ENCODE measurements around the gene SOX6.
"Not testable (repeated sequence)": the region's sequence is repeated elsewhere in the genome, so short reads cannot be mapped to it uniquely, and the experiment has no call there.

Gene SOX6

DNA sequence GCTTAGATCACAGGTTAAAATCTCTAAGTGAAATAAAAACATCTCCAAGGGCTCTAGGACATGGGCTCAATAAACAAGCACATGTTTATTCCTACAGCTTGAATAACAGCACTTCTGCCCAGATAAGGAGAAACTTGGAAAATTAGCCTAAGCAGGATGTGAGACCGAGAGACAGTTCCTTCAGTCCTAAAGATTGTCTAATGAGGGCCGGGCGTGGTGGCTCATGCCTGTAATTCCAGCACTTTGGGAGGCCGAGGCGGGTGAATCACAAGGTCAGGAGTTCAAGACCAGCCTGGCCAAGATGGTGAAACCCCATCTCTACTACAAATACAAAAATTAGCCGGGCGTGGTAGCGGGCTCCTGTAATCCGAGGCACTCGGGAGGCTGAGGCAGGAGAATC lies 327.2 kb downstream of the SOX6 start:
- not testable (repeated sequence) for H3K27ac ChIP-seq (ENCODE audit: low read depth, low read length); H3K36me3 ChIP-seq (ENCODE audit: control insufficient read depth in 5 of 5, insufficient read depth in 5 of 5, low read length in 5 of 5); H3K9ac ChIP-seq (ENCODE audit: low read length in 5 of 5); H3K27me3 ChIP-seq (ENCODE audit: control insufficient read depth in 5 of 5, insufficient read depth in 4 of 5, low read length in 5 of 5); H3K4me3 ChIP-seq (ENCODE audit: low read depth in 1 of 5, low read length in 5 of 5); H3K9me3 ChIP-seq (ENCODE audit: control insufficient read depth in 5 of 5, low read length in 5 of 5); H3K4me1 ChIP-seq (ENCODE audit: control insufficient read depth in 5 of 5, insufficient read depth in 5 of 5, low read length in 5 of 5)

DNA sequence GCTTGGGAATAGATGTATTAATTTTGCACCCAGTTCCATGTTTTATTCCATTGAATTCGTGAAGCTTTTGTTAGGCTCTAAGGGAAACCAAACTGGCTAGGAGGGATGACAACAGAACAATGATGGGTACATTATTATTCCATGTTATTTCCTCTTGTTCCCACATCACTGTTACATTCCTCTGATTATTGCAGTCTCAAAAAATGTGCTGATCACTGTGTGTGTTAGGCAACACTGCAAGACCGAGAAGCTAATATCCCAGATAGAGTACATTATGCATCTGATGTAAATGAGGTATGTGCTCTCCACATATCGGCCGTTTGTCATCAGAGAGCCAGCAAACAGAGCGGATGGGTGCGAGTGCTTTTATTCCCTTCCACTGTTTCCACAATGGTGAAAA lies 327.9 kb downstream of the SOX6 start:
- Histone ChIP-seq H3K4me3 (ENCODE audit: low read depth in 1 of 5, low read length in 5 of 5) (no peak overlapping the region), H3K9me3 (ENCODE audit: control insufficient read depth in 5 of 5, low read length in 5 of 5) (no peaks in the 10 kb centered on the region), H3K36me3 (ENCODE audit: control insufficient read depth in 5 of 5, insufficient read depth in 5 of 5, low read length in 5 of 5) (no peaks in the 10 kb centered on the region), H3K27ac (ENCODE audit: low read depth, low read length) (no peak overlapping the region), H3K27me3 (ENCODE audit: control insufficient read depth in 5 of 5, insufficient read depth in 4 of 5, low read length in 5 of 5) (no peaks in the 10 kb centered on the region), H3K4me1 (ENCODE audit: control insufficient read depth in 5 of 5, insufficient read depth in 5 of 5, low read length in 5 of 5) (no peaks in the 10 kb centered on the region), H3K9ac (ENCODE audit: low read length in 5 of 5) (no peak overlapping the region)

DNA sequence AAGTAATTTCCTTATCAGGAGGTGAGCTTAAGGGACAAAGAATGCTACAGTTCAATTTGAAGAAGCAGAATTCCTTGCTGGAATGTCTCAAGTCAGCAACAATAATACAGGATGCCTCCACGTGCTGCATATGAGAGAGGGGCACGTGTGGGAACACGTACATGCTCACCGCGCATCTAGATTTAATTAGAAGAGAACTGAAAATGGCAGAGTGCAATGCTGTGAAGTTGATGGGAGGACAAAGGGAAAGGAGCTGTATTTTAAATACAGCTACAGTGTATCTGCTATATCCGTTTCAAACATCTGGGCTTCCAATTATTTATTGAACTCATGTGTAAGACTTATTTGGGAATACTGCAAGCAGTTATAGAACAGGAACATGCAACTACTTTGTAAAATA lies 328.7 kb downstream of the SOX6 start:
- Histone ChIP-seq H3K4me3 (ENCODE audit: low read depth in 1 of 5, low read length in 5 of 5) (no peak overlapping the region), H3K9me3 (ENCODE audit: control insufficient read depth in 5 of 5, low read length in 5 of 5) (no peaks in the 10 kb centered on the region), H3K9ac (ENCODE audit: low read length in 5 of 5) (no peak overlapping the region), H3K4me1 (ENCODE audit: control insufficient read depth in 5 of 5, insufficient read depth in 5 of 5, low read length in 5 of 5) (no peaks in the 10 kb centered on the region), H3K36me3 (ENCODE audit: control insufficient read depth in 5 of 5, insufficient read depth in 5 of 5, low read length in 5 of 5) (no peaks in the 10 kb centered on the region), H3K27me3 (ENCODE audit: control insufficient read depth in 5 of 5, insufficient read depth in 4 of 5, low read length in 5 of 5) (no peaks in the 10 kb centered on the region), H3K27ac (ENCODE audit: low read depth, low read length) (no peak overlapping the region)

DNA sequence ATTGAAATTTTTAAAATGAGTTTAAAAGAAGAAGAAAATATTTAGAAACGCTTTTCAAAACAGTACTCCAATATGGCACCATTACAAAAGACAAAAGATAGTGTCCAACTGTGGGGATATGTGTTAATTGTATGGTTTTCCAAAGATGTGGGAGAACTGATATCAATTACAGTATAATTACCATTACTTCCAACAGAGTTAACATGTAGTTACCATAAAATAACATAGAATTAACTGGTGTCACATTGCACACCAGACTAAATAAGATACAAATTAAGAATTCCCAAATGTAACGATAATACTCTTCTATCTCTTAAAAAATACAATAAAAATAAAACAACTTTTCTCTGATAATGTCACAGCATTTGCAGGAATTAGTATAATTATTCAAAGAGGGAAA lies 329.5 kb downstream of the SOX6 start:
- Histone ChIP-seq H3K36me3 (ENCODE audit: control insufficient read depth in 5 of 5, insufficient read depth in 5 of 5, low read length in 5 of 5) (no peaks in the 10 kb centered on the region), H3K4me1 (ENCODE audit: control insufficient read depth in 5 of 5, insufficient read depth in 5 of 5, low read length in 5 of 5) (no peaks in the 10 kb centered on the region), H3K9me3 (ENCODE audit: control insufficient read depth in 5 of 5, low read length in 5 of 5) (no peaks in the 10 kb centered on the region), H3K4me3 (ENCODE audit: low read depth in 1 of 5, low read length in 5 of 5) (no peak overlapping the region), H3K27ac (ENCODE audit: low read depth, low read length) (no peak overlapping the region), H3K27me3 (ENCODE audit: control insufficient read depth in 5 of 5, insufficient read depth in 4 of 5, low read length in 5 of 5) (no peaks in the 10 kb centered on the region), H3K9ac (ENCODE audit: low read length in 5 of 5) (no peak overlapping the region)

DNA sequence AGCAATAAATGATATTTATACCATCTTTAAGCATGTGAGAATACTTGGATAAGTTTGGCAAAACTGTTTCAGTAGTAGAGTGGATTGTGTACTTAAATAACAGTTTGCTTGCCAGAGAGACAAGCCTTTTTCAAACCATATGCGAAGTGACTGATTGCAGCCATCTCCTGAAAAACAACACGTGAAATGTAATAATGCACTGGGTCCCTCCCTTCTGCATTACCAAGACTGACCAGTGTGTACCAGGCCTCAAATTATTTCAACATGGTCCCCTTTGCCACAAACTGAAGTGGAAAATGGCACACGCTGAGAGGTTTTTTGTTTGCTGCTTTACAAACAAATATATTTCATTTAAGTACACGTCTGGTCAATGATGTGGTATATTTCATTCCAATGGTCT lies 337.4 kb downstream of the SOX6 start:
- Histone ChIP-seq H3K4me1 (ENCODE audit: control insufficient read depth in 5 of 5, insufficient read depth in 5 of 5, low read length in 5 of 5) (no peaks in the 10 kb centered on the region), H3K36me3 (ENCODE audit: control insufficient read depth in 5 of 5, insufficient read depth in 5 of 5, low read length in 5 of 5) (peaks cover 0 to 3% (median 0%) of the 10 kb centered on the region in 5 donors), H3K9me3 (ENCODE audit: control insufficient read depth in 5 of 5, low read length in 5 of 5) (no peaks in the 10 kb centered on the region), H3K27ac (ENCODE audit: low read depth, low read length) (no peak overlapping the region), H3K9ac (ENCODE audit: low read length in 5 of 5) (no peak overlapping the region), H3K27me3 (ENCODE audit: control insufficient read depth in 5 of 5, insufficient read depth in 4 of 5, low read length in 5 of 5) (no peaks in the 10 kb centered on the region), H3K4me3 (ENCODE audit: low read depth in 1 of 5, low read length in 5 of 5) (no peak overlapping the region)

DNA sequence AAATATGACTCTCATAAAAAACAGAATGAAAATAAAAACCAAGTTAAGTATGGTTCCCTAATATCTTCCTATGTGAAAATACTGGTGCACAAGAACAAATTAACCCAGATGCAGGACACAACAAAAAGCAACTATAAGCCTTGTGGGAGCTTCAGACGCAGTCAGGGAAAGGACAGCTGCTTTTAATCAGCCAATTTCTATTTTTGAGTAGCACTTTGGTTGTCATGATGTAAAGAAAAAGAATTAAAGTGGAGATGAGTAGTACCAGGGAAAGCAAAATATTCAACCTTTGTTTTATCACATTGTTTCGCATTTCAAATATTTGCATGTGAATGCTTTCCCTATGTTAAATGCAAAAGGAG lies 339.9 kb downstream of the SOX6 start:
- H3K4me1 ChIP-seq (ENCODE audit: control insufficient read depth in 5 of 5, insufficient read depth in 5 of 5, low read length in 5 of 5), result peaks cover 0 to 5% (median 4%) of the 10 kb centered on the region in 5 donors
- no peak overlapping the region for H3K4me3 ChIP-seq (ENCODE audit: low read depth in 1 of 5, low read length in 5 of 5)
- no peak overlapping the region for H3K9ac ChIP-seq (ENCODE audit: low read length in 5 of 5)
- no peaks in the 10 kb centered on the region for H3K9me3 ChIP-seq (ENCODE audit: control insufficient read depth in 5 of 5, low read length in 5 of 5)
- H3K36me3 ChIP-seq (ENCODE audit: control insufficient read depth in 5 of 5, insufficient read depth in 5 of 5, low read length in 5 of 5), result peaks cover 0 to 3% (median 0%) of the 10 kb centered on the region in 5 donors
- H3K27ac ChIP-seq (ENCODE audit: low read depth, low read length), result no peak overlapping the region
- no peaks in the 10 kb centered on the region for H3K27me3 ChIP-seq (ENCODE audit: control insufficient read depth in 5 of 5, insufficient read depth in 4 of 5, low read length in 5 of 5)

DNA sequence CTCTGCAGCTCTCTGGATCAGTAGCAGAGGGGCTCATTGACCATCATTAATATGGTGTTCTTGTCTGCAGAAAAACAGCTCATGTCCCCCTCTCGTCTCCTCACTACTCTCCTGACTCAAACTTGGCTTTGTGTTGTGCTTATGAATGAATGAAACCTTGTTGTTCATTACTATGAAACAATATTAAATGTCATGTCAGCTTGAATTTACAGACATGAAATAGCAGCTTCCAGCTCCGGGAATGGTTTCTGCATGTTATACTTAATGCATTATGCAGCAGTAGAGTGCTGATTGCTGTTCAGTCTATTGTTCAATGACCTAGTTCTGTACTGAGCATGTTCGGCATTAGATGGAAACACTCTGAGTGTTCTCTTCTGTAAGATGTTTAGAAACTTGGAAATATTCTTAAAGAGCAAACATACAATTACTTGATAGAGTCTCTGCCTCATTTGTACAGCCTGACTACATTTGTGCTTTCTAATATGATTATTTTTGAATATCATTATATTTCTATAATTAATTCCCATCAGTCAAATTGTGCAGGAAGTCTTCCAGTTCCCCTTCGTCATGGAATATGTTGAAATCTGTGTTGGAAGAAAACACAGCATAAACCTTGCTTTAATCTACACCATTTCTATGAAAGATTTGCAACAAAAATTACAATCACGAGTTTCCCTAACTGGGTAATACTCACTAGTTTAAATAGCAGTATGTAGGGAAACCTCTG lies 340.4 kb downstream of the SOX6 start:
- H3K9ac ChIP-seq (ENCODE audit: low read length in 5 of 5), result no peak overlapping the region
- peaks cover 0 to 5% (median 4%) of the 10 kb centered on the region in 5 donors for H3K4me1 ChIP-seq (ENCODE audit: control insufficient read depth in 5 of 5, insufficient read depth in 5 of 5, low read length in 5 of 5)
- no peaks in the 10 kb centered on the region for H3K9me3 ChIP-seq (ENCODE audit: control insufficient read depth in 5 of 5, low read length in 5 of 5)
- H3K27ac ChIP-seq (ENCODE audit: low read depth, low read length), result no peak overlapping the region
- no peak overlapping the region for H3K4me3 ChIP-seq (ENCODE audit: low read depth in 1 of 5, low read length in 5 of 5)
- H3K36me3 ChIP-seq (ENCODE audit: control insufficient read depth in 5 of 5, insufficient read depth in 5 of 5, low read length in 5 of 5), result peaks cover 0 to 3% (median 0%) of the 10 kb centered on the region in 5 donors
- no peaks in the 10 kb centered on the region for H3K27me3 ChIP-seq (ENCODE audit: control insufficient read depth in 5 of 5, insufficient read depth in 4 of 5, low read length in 5 of 5)

DNA sequence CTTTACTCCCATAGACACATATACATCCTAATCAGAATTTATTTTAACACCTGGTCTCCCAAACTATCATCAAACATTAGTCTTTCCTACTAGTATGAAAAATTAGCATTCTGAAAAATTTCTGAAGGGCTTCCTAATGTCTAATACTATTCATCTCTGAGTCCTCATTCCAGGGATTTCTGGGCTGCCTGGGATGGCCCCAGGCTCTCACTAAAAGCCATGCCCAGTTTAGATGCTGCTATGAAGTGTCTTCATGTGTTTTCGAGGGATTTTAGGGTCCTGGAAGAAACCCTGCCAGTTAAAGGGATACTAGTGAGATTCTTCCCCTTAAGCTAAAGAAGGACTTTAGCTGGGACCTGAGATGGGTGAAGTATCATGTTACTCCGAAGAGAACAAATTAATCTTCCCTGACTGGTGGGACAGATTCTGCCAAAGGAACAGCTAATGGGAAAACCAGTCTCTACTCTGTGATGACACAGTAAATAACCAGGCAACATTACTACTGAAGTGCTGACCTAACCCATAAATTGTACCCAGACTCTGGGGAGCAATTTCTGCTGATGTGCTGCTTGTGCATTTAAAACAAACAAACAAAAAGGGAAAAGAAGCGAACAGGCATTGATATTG lies 342.6 kb downstream of the SOX6 start:
- Histone ChIP-seq H3K4me3 (ENCODE audit: low read depth in 1 of 5, low read length in 5 of 5) (no peak overlapping the region), H3K27ac (ENCODE audit: low read depth, low read length) (no peak overlapping the region), H3K4me1 (ENCODE audit: control insufficient read depth in 5 of 5, insufficient read depth in 5 of 5, low read length in 5 of 5) (peaks cover 0 to 5% (median 4%) of the 10 kb centered on the region in 5 donors), H3K27me3 (ENCODE audit: control insufficient read depth in 5 of 5, insufficient read depth in 4 of 5, low read length in 5 of 5) (no peaks in the 10 kb centered on the region), H3K36me3 (ENCODE audit: control insufficient read depth in 5 of 5, insufficient read depth in 5 of 5, low read length in 5 of 5) (peaks cover 0 to 3% (median 0%) of the 10 kb centered on the region in 5 donors), H3K9ac (ENCODE audit: low read length in 5 of 5) (no peak overlapping the region), H3K9me3 (ENCODE audit: control insufficient read depth in 5 of 5, low read length in 5 of 5) (no peaks in the 10 kb centered on the region)

DNA sequence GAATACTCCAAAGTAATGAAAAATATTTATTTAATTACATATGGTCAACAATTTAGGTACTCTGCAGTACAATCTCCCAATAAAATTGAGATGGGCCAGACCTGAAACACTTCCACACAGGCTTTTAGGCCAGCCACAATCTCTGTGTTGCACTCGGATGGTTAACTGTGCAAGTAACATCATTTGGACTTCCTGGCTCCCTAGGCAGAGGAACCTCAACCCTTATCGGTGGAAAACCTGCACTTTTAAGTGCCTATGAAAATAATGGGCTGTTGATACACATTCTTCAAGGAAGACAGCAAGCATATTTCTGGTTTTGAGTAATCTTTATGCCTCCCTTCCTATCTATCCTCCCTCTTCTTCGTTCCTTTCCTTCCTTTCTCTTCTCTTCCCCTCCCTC lies 343.1 kb downstream of the SOX6 start:
- H3K27me3 ChIP-seq (ENCODE audit: control insufficient read depth in 5 of 5, insufficient read depth in 4 of 5, low read length in 5 of 5), result no peaks in the 10 kb centered on the region
- peaks cover 0 to 3% (median 0%) of the 10 kb centered on the region in 5 donors for H3K36me3 ChIP-seq (ENCODE audit: control insufficient read depth in 5 of 5, insufficient read depth in 5 of 5, low read length in 5 of 5)
- H3K27ac ChIP-seq (ENCODE audit: low read depth, low read length), result no peak overlapping the region
- no peak overlapping the region for H3K4me3 ChIP-seq (ENCODE audit: low read depth in 1 of 5, low read length in 5 of 5)
- H3K4me1 ChIP-seq (ENCODE audit: control insufficient read depth in 5 of 5, insufficient read depth in 5 of 5, low read length in 5 of 5), result peaks cover 0 to 5% (median 4%) of the 10 kb centered on the region in 5 donors
- no peaks in the 10 kb centered on the region for H3K9me3 ChIP-seq (ENCODE audit: control insufficient read depth in 5 of 5, low read length in 5 of 5)
- no peak overlapping the region for H3K9ac ChIP-seq (ENCODE audit: low read length in 5 of 5)

DNA sequence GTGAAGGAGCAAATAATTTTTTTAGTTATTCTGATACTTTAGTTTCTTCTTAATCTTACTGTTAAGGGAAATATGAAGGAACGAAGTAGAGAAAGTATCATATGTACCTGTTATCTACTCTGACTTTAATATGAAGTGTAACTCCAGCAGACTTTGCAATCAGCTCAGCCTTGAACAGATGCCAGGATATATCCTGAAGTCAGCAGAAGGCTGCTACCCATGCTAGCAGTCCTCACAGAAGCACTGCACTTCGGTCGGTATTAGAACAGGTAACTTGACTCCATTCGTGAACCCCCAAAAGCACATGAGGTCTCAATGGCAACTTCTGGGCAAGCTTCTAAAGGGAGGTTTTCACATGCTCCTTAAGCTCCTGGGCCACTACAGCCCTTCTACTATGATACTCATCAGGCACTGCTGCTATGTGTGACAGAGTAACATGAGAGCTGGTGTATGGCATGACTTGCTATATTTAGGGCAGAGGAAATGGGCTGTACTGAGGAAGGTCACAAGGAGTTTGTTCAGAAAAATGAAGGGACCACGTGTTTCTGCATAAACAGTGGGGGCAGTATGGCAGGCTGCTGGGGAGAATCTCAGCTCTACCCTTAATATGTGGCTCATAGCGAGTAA lies 344.1 kb downstream of the SOX6 start:
- H3K27me3 ChIP-seq (ENCODE audit: control insufficient read depth in 5 of 5, insufficient read depth in 4 of 5, low read length in 5 of 5), result no peaks in the 10 kb centered on the region
- H3K4me1 ChIP-seq (ENCODE audit: control insufficient read depth in 5 of 5, insufficient read depth in 5 of 5, low read length in 5 of 5), result peaks cover 0 to 5% (median 4%) of the 10 kb centered on the region in 5 donors
- H3K4me3 ChIP-seq (ENCODE audit: low read depth in 1 of 5, low read length in 5 of 5), result no peak overlapping the region
- H3K9ac ChIP-seq (ENCODE audit: low read length in 5 of 5), result no peak overlapping the region
- no peaks in the 10 kb centered on the region for H3K9me3 ChIP-seq (ENCODE audit: control insufficient read depth in 5 of 5, low read length in 5 of 5)
- peaks cover 0 to 6% (median 0%) of the 10 kb centered on the region in 5 donors for H3K36me3 ChIP-seq (ENCODE audit: control insufficient read depth in 5 of 5, insufficient read depth in 5 of 5, low read length in 5 of 5)
- H3K27ac ChIP-seq (ENCODE audit: low read depth, low read length), result no peak overlapping the region
